Natural killer cell (primary cell): Measurements from ENCODE around the gene ALK. TPM values are rescaled to one million over a fixed set of nuclear protein-coding genes. Genes with fewer than 3 reads are reported as not detected.
A peak's percentile ranks its signal among the peaks of the same experiment; 100 is the strongest.

Experiments used
- ATAC-seq, 3 donors: fragments of 150-1000 bp in 2 of 3; fragments of 200-7000 bp in 1 of 3; cut with Tn5 transposase; 1 replicate in 1 of 3; 2 replicates in 2 of 3; pipeline ENCODE4 v1.10.0; 2021; ENCODE audit warnings: mild to moderate bottlenecking in 2 of 3, moderate library complexity in 2 of 3
- DNase-seq, 2 donors: peaks; one replicate each; pipeline versions ENCODE4 v3.0.0 to v3.0.0-alpha.2; 2013 to 2021; ENCODE audit warnings: mixed read lengths in 1 of 2
- H3K27ac ChIP-seq: one replicate; pipeline ENCODE4 v1.5.1; 2013; ENCODE audit warnings: mild to moderate bottlenecking, low read length
- H3K27me3 ChIP-seq: one replicate; pipeline ENCODE4 v1.6.1; 2013; ENCODE audit warnings: low read length; ENCODE audit not compliant: control insufficient read depth, insufficient read depth
- H3K36me3 ChIP-seq: one replicate; pipeline ENCODE4 v1.6.1; 2013; ENCODE audit warnings: low read length; ENCODE audit not compliant: control insufficient read depth, insufficient read depth
- H3K4me1 ChIP-seq: one replicate; pipeline ENCODE4 v1.6.1; 2013; ENCODE audit warnings: low read length; ENCODE audit not compliant: control insufficient read depth, insufficient read depth
- H3K4me3 ChIP-seq: one replicate; pipeline ENCODE4 v1.5.1; 2013; ENCODE audit warnings: low read length
- H3K9me3 ChIP-seq: one replicate; pipeline ENCODE4 v1.6.1; 2013; ENCODE audit warnings: low read length; ENCODE audit not compliant: control insufficient read depth, insufficient read depth
- H3K27ac Mint-ChIP-seq, 2 donors: one replicate each; pipeline ENCODE4 v1.8.0; 2022; ENCODE audit warnings: mild to moderate bottlenecking in 2 of 2, mixed read lengths in 2 of 2, moderate library complexity in 1 of 2
- H3K27me3 Mint-ChIP-seq, 2 donors: one replicate each; pipeline ENCODE4 v1.8.0; 2022; ENCODE audit warnings: low read depth in 2 of 2, mixed read lengths in 2 of 2
- H3K36me3 Mint-ChIP-seq: one replicate; pipeline ENCODE4 v1.8.0; 2022; ENCODE audit warnings: mixed read lengths
- H3K4me1 Mint-ChIP-seq, 2 donors: one replicate each; pipeline ENCODE4 v1.8.0; 2022; ENCODE audit warnings: mixed read lengths in 2 of 2
- H3K4me3 Mint-ChIP-seq: one replicate; pipeline ENCODE4 v1.8.0; 2022; ENCODE audit warnings: mild to moderate bottlenecking, moderate library complexity, mixed read lengths
- H3K9me3 Mint-ChIP-seq, 2 donors: one replicate each; pipeline ENCODE4 v1.8.0; 2022; ENCODE audit warnings: mixed read lengths in 2 of 2
- CTCF ChIP-seq: fragments of 200-600 bp; IDR thresholded peaks from one replicate; pipeline ENCODE4 v1.8.0; 2022; ENCODE audit warnings: antibody characterized with exemption
- WGBS: methylation state at CpG from one replicate; pipeline ENCODE4 v1.1.7; 2013; ENCODE audit warnings: missing lambda C conversion rate; ENCODE audit not compliant: insufficient coverage; 5-methylcytosine and 5-hydroxymethylcytosine counted together
- intact Hi-C: fragments of 100-400 bp; cut with micrococcal nuclease; formaldehyde crosslinking; loops from one replicate; pipeline ENCODE4 v1.14.2; 2022
- total RNA-seq, 4 donors: library from RNA; stranded (reverse); fragments of 120-200 nt in 1 of 4; gene quantifications; one replicate each; pipeline versions ENCODE4 v1.2.3 to v1.2.4, GENCODE V29; 2013 to 2022

The ALK gene
- total RNA-seq, 3 donors from 2014 or later (not counting 1 experiment from before 2014, with no cell fraction given), result not detected

- H3K4me3 ChIP-seq, result no peak overlapping the region
- WGBS, result 33% methylated on average over 3 of the region's 3 CpGs
- peak in 2 of 3 donors; percentile 31 to 65 for ATAC-seq
Observed at GRCh38 chr2:29325544-29325943, 595.8 kb downstream of the ALK start.

GRCh38 chr2:29323961-29324360, 597.4 kb downstream of the ALK start:
- intact Hi-C loops, result no loop called here
- no peak for TF ChIP-seq CTCF
- Mint-ChIP-seq H3K27me3 (peaks cover 7 to 10% of the 10 kb centered on the region in 2 donors), H3K4me3 (no peak overlapping the region), H3K9me3 (no peaks in the 10 kb centered on the region), H3K27ac (peak overlapping the region; percentile 20 to 58), H3K4me1 (peaks cover 28 to 36% of the 10 kb centered on the region in 2 donors), H3K36me3 (no peaks in the 10 kb centered on the region)
- H3K4me1 ChIP-seq, result peaks cover 12% of the 10 kb centered on the region
- ATAC-seq, result no peak
- H3K36me3 ChIP-seq, result no peaks in the 10 kb centered on the region
- H3K27me3 ChIP-seq, result no peaks in the 10 kb centered on the region
- 71% methylated on average over 2 of the region's 3 CpGs for WGBS
- no peaks in the 10 kb centered on the region for H3K9me3 ChIP-seq
- H3K27ac ChIP-seq, result no peak overlapping the region
- DNase-seq, result no peak
- H3K4me3 ChIP-seq, result no peak overlapping the region

More at GRCh38 chr2:29325544-29325943, 595.8 kb downstream of the ALK start:
- Mint-ChIP-seq H3K36me3 (no peaks in the 10 kb centered on the region), H3K4me1 (peaks cover 28 to 36% of the 10 kb centered on the region in 2 donors), H3K27me3 (no peaks in the 10 kb centered on the region), H3K4me3 (no peak overlapping the region), H3K9me3 (no peaks in the 10 kb centered on the region), H3K27ac (peak overlapping the region in 1 of 2 donors; percentile 41)
- DNase-seq, result no peak
- Histone ChIP-seq H3K4me1 (peaks cover 12% of the 10 kb centered on the region), H3K27me3 (no peaks in the 10 kb centered on the region), H3K9me3 (no peaks in the 10 kb centered on the region), H3K36me3 (no peaks in the 10 kb centered on the region), H3K27ac (no peak overlapping the region)
- intact Hi-C loops, result no loop called here
- no peak for TF ChIP-seq CTCF

- WGBS, result 92% methylated on average over 2 of the region's 2 CpGs
- TF ChIP-seq CTCF, result no peak
- Mint-ChIP-seq H3K27ac (no peak overlapping the region), H3K4me1 (peaks cover 28 to 37% of the 10 kb centered on the region in 2 donors), H3K9me3 (no peaks in the 10 kb centered on the region), H3K36me3 (no peaks in the 10 kb centered on the region), H3K4me3 (no peak overlapping the region), H3K27me3 (peaks cover 10% of the 10 kb centered on the region in 2 donors)
- H3K4me1 ChIP-seq, result peaks cover 12% of the 10 kb centered on the region
- H3K27me3 ChIP-seq, result no peaks in the 10 kb centered on the region
- no peaks in the 10 kb centered on the region for H3K9me3 ChIP-seq
- H3K27ac ChIP-seq, result no peak overlapping the region
- H3K36me3 ChIP-seq, result no peaks in the 10 kb centered on the region
- intact Hi-C loops, result no loop called here
- DNase-seq (no peak), ATAC-seq (no peak)
- H3K4me3 ChIP-seq, result no peak overlapping the region
Observed at GRCh38 chr2:29323301-29323700, 598.1 kb downstream of the ALK start.

GRCh38 chr2:29322011-29322410, 599.4 kb downstream of the ALK start:
- peak in 2 of 3 donors; percentile 54 to 59 for ATAC-seq
- Mint-ChIP-seq H3K27ac (peak overlapping the region; percentile 53 to 58), H3K4me1 (peaks cover 41 to 48% of the 10 kb centered on the region in 2 donors), H3K9me3 (no peaks in the 10 kb centered on the region), H3K27me3 (peaks cover 10 to 13% of the 10 kb centered on the region in 2 donors), H3K4me3 (peak overlapping the region; percentile 21), H3K36me3 (no peaks in the 10 kb centered on the region)
- WGBS, result 17% methylated on average over 2 of the region's 2 CpGs
- DNase-seq, result no peak
- Histone ChIP-seq H3K4me3 (no peak overlapping the region), H3K4me1 (peaks cover 12% of the 10 kb centered on the region), H3K27me3 (no peaks in the 10 kb centered on the region), H3K36me3 (no peaks in the 10 kb centered on the region), H3K27ac (no peak overlapping the region), H3K9me3 (no peaks in the 10 kb centered on the region)
- TF ChIP-seq CTCF, result no peak
- intact Hi-C loops, result no loop called here
